Psoas muscle (tissue), 8 donors: ENCODE measurements around the gene LILRB5. TPM values are rescaled to one million over a fixed set of nuclear protein-coding genes. Genes with fewer than 3 reads are reported as not detected.

Experiments used
- ATAC-seq, 4 donors: fragments of 200-7000 bp; cut with Tn5 transposase; one replicate each; pipeline ENCODE4 v1.9.1; 2020; ENCODE audit warnings: moderate library complexity in 3 of 4, mild to moderate bottlenecking in 2 of 4
- DNase-seq, 2 donors: peaks; one replicate each; pipeline ENCODE4 v3.0.0-alpha.2; 2020
- H3K27ac ChIP-seq: fragments of 200-600 bp; one replicate; pipeline ENCODE4 v1.8.0; 2022
- H3K27me3 ChIP-seq, 3 donors: fragments of 200-600 bp in 1 of 3; one replicate each; pipeline versions ENCODE4 v1.6.1 to v1.8.0; 2013 to 2022; ENCODE audit warnings: low read length in 2 of 3, mild to moderate bottlenecking in 2 of 3, moderate library complexity in 1 of 3; ENCODE audit not compliant: insufficient read depth in 3 of 3
- H3K36me3 ChIP-seq, 2 donors: fragments of 200-600 bp in 1 of 2; one replicate each; pipeline versions ENCODE4 v1.6.1 to v1.8.0; 2013 to 2022; ENCODE audit warnings: low read depth in 1 of 2, mild to moderate bottlenecking in 1 of 2, moderate library complexity in 1 of 2; ENCODE audit not compliant: insufficient read depth in 1 of 2
- H3K4me1 ChIP-seq: fragments of 200-600 bp; one replicate; pipeline ENCODE4 v1.8.0; 2022
- H3K4me3 ChIP-seq: fragments of 200-600 bp; one replicate; pipeline ENCODE4 v1.8.0; 2022; ENCODE audit warnings: mild to moderate bottlenecking
- H3K9me3 ChIP-seq: fragments of 200-600 bp; one replicate; pipeline ENCODE4 v1.8.0; 2022
- WGBS, 3 donors: extraction: QIAGEN DNeasy Blood & Tissue Kit; methylation state at CpG; one replicate each; pipeline versions ENCODE4 v1.1.6 to v1.1.7; 2013; 5-methylcytosine and 5-hydroxymethylcytosine counted together
- intact Hi-C, 2 donors: fragments of 100-400 bp; cut with DNase I; formaldehyde crosslinking; loops; one replicate each; pipeline versions ENCODE4 v1.11.0 to v1.14.2; 2022
- polyA plus RNA-seq, 3 donors: library from polyadenylated mRNA; stranded (reverse); fragments of 200-250 nt; gene quantifications; one replicate each; pipeline ENCODE4 v1.2.3, GENCODE V29; 2013
- total RNA-seq, 4 donors: library from RNA; stranded (reverse); fragmentation: NEBNext Ultra II Directional in 2 of 4; extraction: Animal tissue kit (Norgen Biotek cat#: 25700) in 2 of 4; gene quantifications; one replicate each; pipeline versions ENCODE4 v1.2.1 to v1.2.4, GENCODE V29; 2021 to 2023
- TF ChIP-seq, protein P1 (sequence below): fragments of 200-600 bp; IDR thresholded peaks from one replicate; pipeline ENCODE4 v1.8.0; 2022; ENCODE audit warnings: antibody characterized with exemption
- donor health status: healthy with polysubstance abuse.
- donor health status: DM: no; HTN: no; CAD: no; lungs with moderate emphysema.
- donor health status: Bipolar disorder and iron deficiency.
- donor health status: healthy.
- donor health status: DM: yes; HTN: yes; CAD: no.
- donor health status: DM: no; HTN: no; CAD: no.
- donor health status: DM: no; HTN: no; CAD: no.
- donor health status: DM: yes; HTN: yes; CAD: no.

LILRB5 gene
- total and polyA plus RNA-seq, 7 donors = 0.95 to 5.1 (median 2.2) TPM

DNA sequence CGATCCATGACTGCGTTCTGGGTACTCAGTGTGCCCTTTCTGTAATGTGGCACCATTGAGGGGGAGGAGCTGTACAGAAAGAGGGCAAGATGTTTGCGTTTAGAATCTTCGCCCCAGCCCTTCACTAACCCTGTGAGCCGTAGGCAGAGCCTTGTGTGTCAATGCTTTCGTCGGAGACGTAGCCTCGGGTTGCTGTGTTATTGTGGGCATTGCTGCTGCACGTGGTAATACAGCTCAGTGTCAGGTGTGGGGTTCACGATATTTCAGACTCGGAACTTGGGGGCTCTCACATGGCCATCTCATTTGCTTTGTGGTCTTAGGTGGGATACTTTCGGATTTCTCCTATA lies 50.3 kb downstream of the LILRB5 start:
- Histone ChIP-seq H3K27me3 (no peaks in the 10 kb centered on the region), H3K9me3 (no peaks in the 10 kb centered on the region), H3K4me1 (peaks cover 78% of the 10 kb centered on the region), H3K27ac (no peak overlapping the region), H3K4me3 (peak overlapping the region; percentile 18), H3K36me3 (peaks cover 24 to 70% of the 10 kb centered on the region in 2 donors)
- TF ChIP-seq, protein P1, sequence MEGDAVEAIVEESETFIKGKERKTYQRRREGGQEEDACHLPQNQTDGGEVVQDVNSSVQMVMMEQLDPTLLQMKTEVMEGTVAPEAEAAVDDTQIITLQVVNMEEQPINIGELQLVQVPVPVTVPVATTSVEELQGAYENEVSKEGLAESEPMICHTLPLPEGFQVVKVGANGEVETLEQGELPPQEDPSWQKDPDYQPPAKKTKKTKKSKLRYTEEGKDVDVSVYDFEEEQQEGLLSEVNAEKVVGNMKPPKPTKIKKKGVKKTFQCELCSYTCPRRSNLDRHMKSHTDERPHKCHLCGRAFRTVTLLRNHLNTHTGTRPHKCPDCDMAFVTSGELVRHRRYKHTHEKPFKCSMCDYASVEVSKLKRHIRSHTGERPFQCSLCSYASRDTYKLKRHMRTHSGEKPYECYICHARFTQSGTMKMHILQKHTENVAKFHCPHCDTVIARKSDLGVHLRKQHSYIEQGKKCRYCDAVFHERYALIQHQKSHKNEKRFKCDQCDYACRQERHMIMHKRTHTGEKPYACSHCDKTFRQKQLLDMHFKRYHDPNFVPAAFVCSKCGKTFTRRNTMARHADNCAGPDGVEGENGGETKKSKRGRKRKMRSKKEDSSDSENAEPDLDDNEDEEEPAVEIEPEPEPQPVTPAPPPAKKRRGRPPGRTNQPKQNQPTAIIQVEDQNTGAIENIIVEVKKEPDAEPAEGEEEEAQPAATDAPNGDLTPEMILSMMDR = no peak
- DNase-seq (no peak), ATAC-seq (no peak)
- intact Hi-C loops = no loop called here
- 77 to 86% (median 80%) methylated on average over 13 of the region's 13 CpGs for WGBS, 3 donors

DNA sequence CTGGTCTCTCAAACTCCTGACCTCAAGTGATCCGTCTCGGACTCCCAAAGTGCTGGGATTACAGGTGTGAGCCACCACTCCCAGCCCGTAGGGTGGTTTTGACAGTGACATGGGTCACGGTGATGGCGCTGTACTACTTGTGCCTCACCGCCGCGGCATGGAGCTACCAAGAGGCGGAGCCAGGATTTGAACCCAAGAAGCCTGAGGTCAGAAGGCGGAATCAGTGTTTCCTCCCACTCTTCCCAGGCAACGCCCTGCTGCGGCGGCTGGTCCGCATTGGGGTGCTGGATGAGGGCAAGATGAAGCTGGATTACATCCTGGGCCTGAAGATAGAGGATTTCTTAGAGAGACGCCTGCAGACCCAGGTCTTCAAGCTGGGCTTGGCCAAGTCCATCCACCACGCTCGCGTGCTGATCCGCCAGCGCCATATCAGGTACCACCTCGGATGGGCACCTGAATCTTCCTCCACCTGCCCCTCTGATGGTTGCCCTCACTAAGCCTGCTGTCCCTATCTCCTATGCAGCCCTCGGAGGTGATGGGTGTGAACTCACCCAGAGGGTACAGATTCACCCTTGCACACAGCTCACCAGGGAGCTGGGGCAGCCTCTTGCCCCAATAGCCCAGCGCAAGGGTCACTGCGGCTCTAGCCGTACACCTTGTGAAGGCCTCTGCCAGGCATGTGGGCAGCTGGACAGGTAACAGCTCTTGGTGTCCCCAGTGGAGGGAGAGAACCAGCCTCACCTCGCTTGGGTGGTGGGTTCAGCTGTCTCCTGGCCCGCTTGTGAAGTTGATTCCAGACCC lies 50.8 kb downstream of the LILRB5 start:
- Histone ChIP-seq H3K36me3 (peaks cover 24 to 75% of the 10 kb centered on the region in 2 donors), H3K27ac (peak overlapping the region; percentile 2), H3K27me3 (no peaks in the 10 kb centered on the region), H3K9me3 (no peaks in the 10 kb centered on the region), H3K4me3 (peak overlapping the region; percentile 18), H3K4me1 (peaks cover 81% of the 10 kb centered on the region)
- ATAC-seq = no peak
- TF ChIP-seq, protein P1 = no peak
- intact Hi-C loops = no loop called here
- no peak for DNase-seq
- 87 to 93% (median 89%) methylated on average over 27 of the region's 27 CpGs for WGBS, 3 donors

DNA sequence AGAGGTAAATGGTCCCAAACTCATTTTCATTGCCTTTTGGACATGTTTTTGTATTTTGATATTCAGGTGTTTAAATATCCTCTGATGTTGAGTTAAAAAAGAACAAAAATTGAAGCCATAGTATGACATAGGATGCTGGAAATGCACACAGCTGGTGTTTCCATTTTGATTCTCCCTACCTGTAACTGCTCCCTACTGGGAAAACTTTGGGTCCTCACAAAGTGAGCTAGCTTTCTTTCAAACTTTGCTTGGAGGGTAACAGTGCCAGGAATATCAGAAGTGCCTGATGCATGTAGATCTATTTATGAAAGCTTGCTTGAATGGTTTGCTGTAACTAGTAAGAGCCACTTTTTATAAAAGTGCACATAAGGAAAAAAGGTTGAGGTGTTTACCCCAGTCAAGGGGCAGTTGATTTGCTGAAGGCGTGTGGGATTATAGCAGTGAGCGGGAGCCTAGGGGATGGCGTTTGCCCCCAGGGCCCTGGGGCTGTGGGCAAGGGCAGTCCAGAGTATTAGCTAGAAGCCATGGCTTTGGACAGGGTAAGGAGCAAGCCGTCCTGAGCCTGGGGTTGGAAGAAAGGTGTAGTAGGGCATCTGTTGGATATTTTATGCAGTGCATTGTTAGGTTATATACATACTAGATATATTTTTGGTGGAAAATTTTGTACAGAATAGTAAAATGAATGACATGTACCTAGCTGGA lies 52.2 kb downstream of the LILRB5 start:
- Histone ChIP-seq H3K4me3 (peak overlapping the region; percentile 80), H3K27me3 (no peaks in the 10 kb centered on the region), H3K27ac (peak overlapping the region; percentile 2), H3K4me1 (peaks cover 80% of the 10 kb centered on the region), H3K9me3 (no peaks in the 10 kb centered on the region), H3K36me3 (peaks cover 24 to 76% of the 10 kb centered on the region in 2 donors)
- intact Hi-C loops = no loop called here
- 72 to 80% (median 74%) methylated on average over 4 of the region's 4 CpGs for WGBS, 3 donors
- TF ChIP-seq, protein P1 = no peak
- DNase-seq (no peak), ATAC-seq (no peak)

DNA sequence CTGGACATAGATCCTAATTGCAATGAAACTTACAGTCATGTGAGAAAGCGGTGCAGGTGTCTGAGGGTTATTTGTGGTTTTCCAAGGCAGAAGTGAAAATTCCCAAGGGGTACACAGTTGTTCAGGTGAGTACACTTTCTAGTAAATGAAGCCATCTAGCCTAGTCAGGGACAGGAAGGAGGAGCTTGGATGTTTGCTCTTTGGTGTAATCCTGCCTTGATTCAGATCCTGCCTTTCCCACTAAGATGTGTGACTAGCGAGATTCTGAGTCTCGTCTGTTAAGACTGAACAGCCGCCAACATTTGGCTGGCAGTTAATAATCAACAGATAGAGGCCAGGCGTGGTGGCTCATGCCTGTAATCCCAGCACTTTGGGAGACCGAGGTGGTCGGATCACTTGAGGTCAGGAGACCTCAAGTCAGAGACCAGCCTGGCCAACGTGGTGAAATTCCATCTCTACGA lies 53.9 kb downstream of the LILRB5 start:
- intact Hi-C loops = no loop called here
- Histone ChIP-seq H3K27ac (peak overlapping the region; percentile 86), H3K4me1 (peaks cover 64% of the 10 kb centered on the region), H3K36me3 (peaks cover 24 to 71% of the 10 kb centered on the region in 2 donors), H3K9me3 (no peaks in the 10 kb centered on the region), H3K27me3 (no peaks in the 10 kb centered on the region), H3K4me3 (peak overlapping the region; percentile 80)
- TF ChIP-seq, protein P1 = no peak
- DNase-seq (no peak), ATAC-seq (peak in 1 of 4 donors; percentile 24)
- 35 to 40% (median 38%) methylated on average over 9 of the region's 9 CpGs for WGBS, 3 donors
